GM19467 (cell line): ENCODE results near the gene AP2B1.

Experiments used
- ATAC-seq: cut with Tn5 transposase; IDR thresholded peaks from one replicate; pipeline ENCODE4 v1.9.1; 2021; ENCODE audit warnings: mild to moderate bottlenecking, moderate library complexity; ENCODE audit not compliant: unreplicated experiment

Gene AP2B1

DNA sequence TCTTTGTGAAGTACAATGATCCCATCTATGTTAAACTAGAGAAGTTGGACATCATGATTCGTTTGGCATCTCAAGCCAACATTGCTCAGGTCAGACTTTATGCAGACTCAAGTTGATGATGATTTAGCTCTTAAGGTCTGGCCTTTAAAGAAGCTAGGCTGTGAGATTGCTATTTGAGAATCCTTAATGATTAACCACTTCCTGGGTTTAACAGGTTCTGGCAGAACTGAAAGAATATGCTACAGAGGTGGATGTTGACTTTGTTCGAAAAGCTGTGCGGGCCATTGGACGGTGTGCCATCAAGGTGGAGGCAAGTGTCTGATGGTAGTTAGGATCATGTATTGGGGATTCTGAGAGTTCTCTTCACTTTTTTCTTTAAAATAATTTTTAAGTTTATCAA, 40.3 kb downstream of the AP2B1 start:
- no peak for ATAC-seq

DNA sequence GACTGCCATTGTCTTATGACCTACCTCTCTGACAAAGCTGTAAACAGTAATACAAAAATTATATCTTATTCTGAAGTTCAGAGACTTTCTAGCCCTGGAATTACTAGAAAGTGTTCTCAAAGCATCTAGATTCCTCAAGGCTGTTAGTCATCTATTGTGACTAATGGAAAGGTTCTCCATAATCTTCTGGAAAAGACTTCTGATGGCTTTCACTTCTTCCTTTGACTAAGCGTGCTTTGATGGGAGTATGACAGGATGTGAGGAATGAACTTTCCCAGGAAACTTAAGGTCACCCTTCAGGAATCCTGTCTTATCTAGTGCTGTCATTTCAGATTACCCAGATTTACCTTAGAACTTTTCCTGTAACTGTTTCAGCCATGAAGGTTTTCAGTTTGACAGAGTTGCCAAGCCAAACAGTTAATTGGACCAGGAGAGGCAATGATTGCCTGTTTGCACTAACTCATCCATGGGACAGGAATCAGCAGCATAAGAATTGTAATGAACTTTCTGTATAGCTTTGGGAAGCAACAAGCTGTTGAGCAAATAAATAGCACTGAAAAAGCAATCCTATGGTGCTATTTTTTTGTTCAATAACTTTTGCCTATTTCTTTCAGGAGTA, 43.5 kb downstream of the AP2B1 start:
- ATAC-seq: no peak

GRCh38 chr17:35641032-35641431, 53.9 kb downstream of the AP2B1 start:
- no peak for ATAC-seq

GRCh38 chr17:35645923-35646322, 58.8 kb downstream of the AP2B1 start:
- ATAC-seq: no peak

DNA sequence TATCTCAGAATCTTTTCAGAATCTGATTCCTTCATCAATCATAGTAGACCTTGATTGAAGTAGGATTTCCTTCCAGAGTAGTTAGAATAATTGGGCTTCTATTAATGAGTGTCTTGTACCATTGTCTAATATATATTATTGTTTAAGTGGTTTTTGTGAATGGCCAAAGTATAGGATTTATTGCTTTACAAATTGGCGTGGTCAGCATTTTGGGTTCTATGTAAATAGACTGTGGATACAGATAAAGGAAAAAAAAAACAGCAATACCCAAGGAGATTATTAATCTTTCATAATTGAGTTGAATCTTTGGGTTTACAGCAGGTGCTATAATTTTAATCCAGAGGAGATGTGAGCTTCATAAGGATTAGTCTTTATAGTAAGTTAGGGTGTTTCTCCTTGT, 64.3 kb downstream of the AP2B1 start:
- no peak for ATAC-seq

DNA sequence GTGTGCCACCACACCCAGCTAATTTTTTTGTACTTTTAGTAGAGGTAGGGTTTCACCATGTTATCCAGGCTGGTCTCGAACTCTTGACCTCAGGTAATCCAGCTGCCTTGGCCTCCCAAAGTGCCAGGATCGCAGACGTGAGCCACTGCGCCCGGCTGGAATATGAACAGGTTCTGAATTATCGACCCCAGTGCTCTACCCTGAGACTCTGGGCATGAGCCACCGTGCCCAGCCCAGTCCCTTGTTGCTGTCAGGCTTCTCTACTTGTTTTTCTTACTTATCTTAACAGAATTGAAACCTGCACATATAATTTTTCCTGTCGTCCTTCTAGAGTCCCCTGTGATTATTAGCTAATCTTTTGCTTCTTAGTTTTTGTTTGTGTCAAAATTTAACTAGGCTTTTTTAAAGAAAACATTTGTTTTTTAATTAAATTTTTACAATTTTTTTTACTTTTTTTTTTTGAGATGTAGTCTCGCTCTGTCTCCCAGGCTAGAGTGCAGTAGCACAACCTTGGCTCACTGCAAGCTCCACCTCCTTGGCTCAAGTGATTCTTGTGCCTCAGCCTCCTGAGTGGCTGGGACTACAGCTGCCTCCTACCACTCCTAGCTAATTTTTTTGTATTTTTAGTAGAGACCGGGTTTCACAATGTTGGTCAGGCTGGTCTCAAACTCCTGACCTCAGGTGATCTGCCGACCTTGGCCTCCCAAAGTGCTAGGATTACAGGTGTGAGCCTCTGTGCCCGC, 66.7 kb downstream of the AP2B1 start:
- ATAC-seq: no peak

DNA sequence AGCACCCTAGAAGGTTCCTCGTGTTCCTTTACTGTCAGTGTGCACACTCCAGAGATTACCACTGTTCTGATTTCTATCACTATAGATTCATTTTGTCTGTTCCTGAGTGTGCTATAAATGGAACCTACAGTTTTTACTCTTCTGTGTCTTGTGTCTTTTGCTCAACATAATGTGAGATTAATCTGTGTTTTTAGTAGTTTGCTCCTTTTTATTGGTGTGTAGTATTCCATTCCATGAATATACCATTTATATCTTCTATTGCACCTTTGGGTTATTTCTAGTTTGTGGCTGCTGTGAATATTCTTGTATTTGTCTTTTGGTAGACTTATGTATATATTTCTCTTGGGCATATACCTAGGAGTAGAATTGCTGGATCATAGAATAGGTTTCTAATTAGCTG, 68.2 kb downstream of the AP2B1 start:
- no peak for ATAC-seq

DNA sequence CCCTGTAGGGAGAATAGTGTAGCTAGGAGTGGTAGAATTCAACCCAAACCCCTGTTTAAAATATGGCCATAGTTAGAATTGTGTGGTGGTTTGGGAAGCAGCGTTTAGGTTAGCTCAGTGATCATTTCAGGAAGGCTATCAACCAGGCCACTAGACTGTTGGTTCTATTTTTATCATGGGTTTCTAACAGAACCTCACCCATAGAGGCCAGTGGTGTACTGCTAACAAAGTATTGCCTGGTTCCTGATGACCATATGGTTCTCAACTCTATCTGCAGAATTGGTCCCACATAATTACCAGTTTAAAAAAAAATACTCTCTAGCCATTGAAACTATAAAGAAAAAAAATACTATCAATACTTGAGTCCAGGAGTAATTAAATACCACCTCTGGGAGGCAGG, 73.8 kb downstream of the AP2B1 start:
- no peak for ATAC-seq

DNA sequence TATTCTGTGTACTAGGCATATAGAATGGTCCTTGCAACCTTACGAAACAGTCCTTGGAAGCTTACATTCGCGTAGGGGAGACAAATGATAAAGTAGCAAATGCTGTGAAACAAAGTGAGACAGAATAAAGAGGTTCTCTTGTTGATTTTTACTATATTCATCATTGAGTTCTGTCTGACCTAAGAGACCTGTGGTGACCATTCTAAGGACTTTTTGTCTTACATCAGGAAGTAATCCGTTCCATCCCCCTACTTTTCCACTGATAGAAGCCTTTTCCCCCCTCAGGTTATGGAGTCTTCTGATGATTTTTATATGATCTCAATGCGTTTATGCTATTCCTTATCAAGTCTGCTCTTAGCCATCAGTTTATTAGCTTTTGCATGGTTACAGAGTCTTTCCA, 77.6 kb downstream of the AP2B1 start:
- ATAC-seq: no peak

- no peak for ATAC-seq
Observed at GRCh38 chr17:35665662-35666061, 78.5 kb downstream of the AP2B1 start.

DNA sequence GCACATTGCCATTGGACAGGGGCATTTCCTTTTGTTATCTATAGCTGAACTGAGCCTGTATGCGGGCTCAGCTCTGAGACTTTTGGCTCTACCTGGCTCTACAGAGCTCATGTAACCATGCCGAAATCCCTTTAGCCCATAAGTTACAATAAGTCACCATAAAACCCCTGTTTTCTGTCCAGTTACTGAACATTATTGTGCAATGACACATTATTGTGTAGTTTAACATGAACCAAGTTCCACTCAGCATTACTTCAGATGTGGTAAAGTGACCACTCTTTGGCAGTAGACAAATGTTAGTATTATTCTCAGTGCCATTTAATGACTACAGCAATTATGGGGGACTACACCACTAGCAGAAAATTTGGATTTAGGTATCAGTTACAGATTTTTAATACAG, 78.9 kb downstream of the AP2B1 start:
- ATAC-seq: no peak

DNA sequence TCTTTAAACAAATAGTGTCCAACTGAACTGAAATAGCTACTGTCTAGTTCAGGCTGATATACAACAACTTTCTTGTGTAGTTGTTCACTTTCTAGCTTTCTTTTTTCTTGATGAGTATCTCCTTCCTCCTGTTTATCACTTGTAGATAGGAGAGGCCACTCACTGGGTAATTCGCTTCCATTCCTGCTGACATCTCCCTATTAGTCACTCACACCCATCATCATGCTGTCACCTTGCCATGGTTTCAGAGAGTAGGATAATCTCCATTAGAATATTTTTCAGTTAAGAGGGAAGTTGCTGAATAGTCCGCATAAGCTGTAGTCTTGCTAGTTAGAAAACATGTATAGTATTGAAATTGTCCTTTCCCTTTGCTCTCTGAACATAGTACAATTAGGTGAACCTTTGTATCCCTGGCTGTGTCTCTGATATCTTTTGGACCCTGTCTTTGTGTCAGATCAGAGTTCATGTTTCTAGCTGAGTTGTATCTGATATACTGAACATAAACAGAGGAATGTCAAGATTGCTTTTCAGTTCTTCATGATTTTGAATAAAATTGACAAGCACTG, 79.9 kb downstream of the AP2B1 start:
- ATAC-seq: no peak

- ATAC-seq: no peak
Observed at GRCh38 chr17:35668802-35669201, 81.7 kb downstream of the AP2B1 start.

GRCh38 chr17:35674552-35674951, 87.4 kb downstream of the AP2B1 start:
- no peak for ATAC-seq

DNA sequence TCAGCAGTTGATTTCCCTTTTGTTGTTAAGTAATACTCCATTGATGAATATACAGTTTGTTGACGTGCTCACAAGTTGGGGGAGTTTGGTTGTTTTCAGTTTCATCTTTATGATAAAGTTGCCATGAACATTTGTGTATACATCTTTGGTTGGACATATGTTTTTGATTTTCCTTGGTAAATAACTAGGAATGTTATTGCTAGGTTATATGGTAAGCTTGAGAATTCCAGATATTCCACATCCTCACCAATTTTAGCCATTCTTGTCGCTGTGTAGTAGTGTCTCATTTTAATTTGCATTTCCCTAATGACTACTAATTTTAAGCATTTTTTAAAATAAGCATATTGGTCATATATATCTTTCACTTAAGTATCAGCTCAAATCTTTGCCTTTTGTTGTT, 89.3 kb downstream of the AP2B1 start:
- no peak for ATAC-seq

DNA sequence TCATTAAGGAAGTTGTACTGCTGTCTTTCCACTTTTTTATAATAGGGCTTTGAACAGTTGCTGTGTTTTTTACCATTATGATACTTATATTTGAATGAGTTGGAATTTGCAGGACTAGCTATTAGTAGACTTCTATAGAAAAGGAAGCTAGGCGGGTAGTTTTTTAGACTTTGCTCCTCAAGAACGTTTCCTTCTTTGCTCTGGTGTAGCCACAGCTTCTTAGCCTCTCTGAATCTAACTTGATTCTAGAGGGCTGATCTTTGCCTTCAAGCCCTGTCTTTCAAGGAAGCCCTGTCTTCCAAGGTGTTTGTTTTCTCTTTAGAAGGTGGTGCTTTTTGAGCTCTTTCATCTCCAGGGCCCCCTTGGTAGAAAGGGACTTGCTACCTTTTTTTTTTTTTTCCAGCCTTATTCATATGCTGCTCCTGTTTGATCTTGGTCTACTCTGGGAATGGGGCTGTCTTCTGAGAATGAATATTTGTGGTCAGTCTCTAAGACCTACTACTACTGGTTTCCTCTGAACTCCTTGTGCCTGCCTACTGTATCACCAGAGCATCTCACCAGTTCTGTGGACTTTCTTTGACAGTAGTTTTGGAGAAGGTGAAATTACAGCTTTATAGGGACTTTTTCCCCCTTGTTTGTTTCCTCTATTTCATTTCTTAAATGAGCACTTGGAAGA, 92.0 kb downstream of the AP2B1 start:
- ATAC-seq: no peak

- ATAC-seq: no peak
Observed at GRCh38 chr17:35683591-35683990, 96.5 kb downstream of the AP2B1 start.

- no peak for ATAC-seq
Observed at GRCh38 chr17:35684055-35684802, 97.1 kb downstream of the AP2B1 start.

DNA sequence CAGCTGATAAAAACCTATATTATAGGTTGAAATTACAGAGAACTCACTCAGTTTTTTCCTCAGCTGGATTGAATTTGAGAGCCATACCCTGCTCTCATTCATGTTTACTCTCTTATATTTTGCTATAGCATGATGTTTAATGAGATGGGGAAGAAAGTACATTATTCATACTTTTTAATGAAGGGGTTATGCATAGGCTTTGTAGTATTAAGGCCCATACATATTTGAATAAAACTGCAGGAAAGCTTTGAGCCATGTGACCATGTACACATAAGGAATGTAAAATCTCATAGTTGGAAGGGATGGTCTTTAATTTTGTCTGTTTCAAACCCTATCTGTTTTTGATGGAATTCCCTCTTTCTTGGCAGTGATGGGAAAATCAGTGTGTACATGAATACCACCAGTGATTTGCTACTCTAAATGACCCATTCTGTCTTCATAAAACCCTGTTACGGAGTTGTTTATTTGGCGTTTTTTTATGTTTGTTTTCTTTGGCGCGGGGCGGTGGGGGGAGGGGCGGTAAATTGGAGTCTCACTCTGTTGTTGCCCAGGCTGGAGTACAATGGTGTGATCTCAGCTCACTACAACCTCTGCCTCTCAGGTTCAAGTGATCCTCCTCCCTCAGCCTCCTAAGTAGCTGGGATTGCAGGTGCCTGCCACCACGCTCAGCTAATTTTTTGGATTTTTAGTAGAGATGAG, 105.5 kb downstream of the AP2B1 start:
- ATAC-seq: no peak

GRCh38 chr17:35693662-35694061, 106.5 kb downstream of the AP2B1 start:
- no peak for ATAC-seq

DNA sequence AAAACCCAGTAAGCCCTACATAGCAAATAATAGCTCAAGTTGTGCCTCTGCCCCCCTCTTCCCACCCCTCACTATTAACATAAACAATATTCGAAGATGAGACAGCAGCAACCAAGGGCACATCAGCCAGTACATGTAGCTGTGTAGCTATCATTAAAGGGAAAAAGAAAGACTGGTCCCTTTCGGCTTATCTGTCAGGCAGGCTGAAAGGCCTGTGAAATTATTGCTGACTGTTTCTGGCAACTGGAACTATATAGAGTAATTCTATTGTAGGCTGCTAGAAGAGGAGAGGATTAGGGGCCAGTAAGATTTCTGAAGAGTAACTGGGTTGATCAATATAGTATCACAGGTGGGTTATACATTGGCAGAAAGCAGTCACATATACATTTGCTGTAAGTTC, 107.8 kb downstream of the AP2B1 start:
- ATAC-seq: no peak
